Esophagus muscularis mucosa (tissue), 3 donors: ENCODE data around the gene CCDC39.

Source experiments
- CTCF ChIP-seq, 3 experiments: fragments of 200-600 bp in 2 of 3; fragments of 450-650 bp in 1 of 3; sonication (generic) in 2 of 3; IDR thresholded peaks; one replicate each; pipeline ENCODE4 v1.5.1; 2017 to 2019; ENCODE audit warnings: antibody characterized with exemption in 3 of 3, mild to moderate bottlenecking in 2 of 3, moderate library complexity in 1 of 3
- POLR2AphosphoS5 ChIP-seq, 2 donors: sonication (generic); formaldehyde crosslinking; IDR thresholded peaks; one replicate each; pipeline ENCODE4 v1.6.1; 2017; ENCODE audit warnings: antibody characterized with exemption in 2 of 2

GRCh38 chr3:180600473-180600872 is 78.8 kb downstream of the CCDC39 start:
- TF ChIP-seq CTCF (IDR thresholded peaks at IDR 0.05) (no peak), POLR2AphosphoS5 (IDR thresholded peaks at IDR 0.05) (no peak)
